SK-N-MC (cell line): ENCODE data around the gene PARD6B.
A peak's percentile ranks its signal among the peaks of the same experiment; 100 is the strongest.

Experiments
- EZH2 ChIP-seq: fragments of 200-600 bp; sonication (generic); IDR thresholded peaks from one replicate; pipeline ENCODE4 v1.6.1; 2017; ENCODE audit warnings: antibody characterized with exemption
- FOXP2 ChIP-seq: optimal IDR thresholded peaks from 2 replicates; pipeline ENCODE3; 2011; ENCODE audit warnings: mild to moderate bottlenecking, moderate library complexity; ENCODE audit not compliant: insufficient read depth; ENCODE audit errors: extremely low read length, control extremely low read depth
- POLR2AphosphoS5 ChIP-seq: IDR thresholded peaks from 2 replicates; pipeline ENCODE4 v1.6.1; 2012; ENCODE audit warnings: mild to moderate bottlenecking, low read depth, low read length, borderline replicate concordance

GRCh38 chr20:50691573-50692551, 39.5 kb upstream of the PARD6B start:
- TF ChIP-seq POLR2AphosphoS5 (0 out of 2 replicates have a peak, but pooled peaks have one; percentile 37), EZH2 (no peak), FOXP2 (peak; percentile 95)
